Activated naive CD4-positive, alpha-beta T cell treated with anti-CD3 and anti-CD28 coated beads, Interleukin-2, amount 50 U/mL, for 72 hours (primary cell): ENCODE measurements around the gene ZDHHC17. TPM values are rescaled to one million over a fixed set of nuclear protein-coding genes. Genes with fewer than 3 reads are reported as not detected.

ENCODE experiments used
- ATAC-seq, 2 donors: fragments of 150-1000 bp; cut with Tn5 transposase; 2 replicates each; pipeline ENCODE4 v1.10.0; 2021; ENCODE audit warnings: mild to moderate bottlenecking in 2 of 2, moderate library complexity in 2 of 2
- DNase-seq, 2 donors: peaks; one replicate each; pipeline ENCODE4 v3.0.0; 2021 to 2022; ENCODE audit warnings: low spot score in 2 of 2
- H3K27ac Mint-ChIP-seq, 2 donors: one replicate each; pipeline ENCODE4 v1.8.0; 2022; ENCODE audit warnings: mild to moderate bottlenecking in 2 of 2, mixed read lengths in 2 of 2
- H3K36me3 Mint-ChIP-seq, 2 donors: one replicate each; pipeline ENCODE4 v1.8.0; 2022; ENCODE audit warnings: mixed read lengths in 2 of 2
- H3K9me3 Mint-ChIP-seq, 2 donors: one replicate each; pipeline ENCODE4 v1.8.0; 2022; ENCODE audit warnings: mixed read lengths in 2 of 2
- total RNA-seq, 2 donors: library from RNA; stranded (reverse); gene quantifications; one replicate each; pipeline ENCODE4 v1.2.3, GENCODE V29; 2022

The ZDHHC17 gene
- total RNA-seq, 2 donors from 2014 or later, result 33.8 to 42.4 TPM

- Mint-ChIP-seq H3K27ac (peak overlapping the region; percentile 8 to 65), H3K36me3 (peaks cover 0 to 10% of the 10 kb centered on the region in 2 donors), H3K9me3 (no peaks in the 10 kb centered on the region)
- DNase-seq (peak in 1 of 2 donors; percentile 9), ATAC-seq (peak; percentile 26 to 60)
Measured at GRCh38 chr12:76878099-76878898, 114.4 kb downstream of the ZDHHC17 start.

- Mint-ChIP-seq H3K36me3 (peaks cover 0 to 10% of the 10 kb centered on the region in 2 donors), H3K9me3 (no peaks in the 10 kb centered on the region), H3K27ac (peak within 1 kb of the TSS; percentile 8 to 65)
- ATAC-seq (peak; percentile 92 to 93), DNase-seq (peak; percentile 74 to 75)
Measured at GRCh38 chr12:76878899-76879709, 115.2 kb downstream of the ZDHHC17 start, which contains the start of gene CSRP2. Gene CSRP2 (minus strand): TSS chr12:76879019. CDS start chr12:76866260, 12,759 bp downstream.

GRCh38 chr12:76879710-76880518 lies 116.0 kb downstream of the ZDHHC17 start:
- H3K36me3 Mint-ChIP-seq, result peaks cover 0 to 10% of the 10 kb centered on the region in 2 donors
- H3K27ac Mint-ChIP-seq, result peak overlapping the region in 1 of 2 donors; percentile 56
- ATAC-seq (no peak), DNase-seq (no peak)
- no peaks in the 10 kb centered on the region for H3K9me3 Mint-ChIP-seq

GRCh38 chr12:76880519-76881023 lies 116.7 kb downstream of the ZDHHC17 start:
- H3K9me3 Mint-ChIP-seq, result no peaks in the 10 kb centered on the region
- ATAC-seq, result no peak
- H3K36me3 Mint-ChIP-seq, result peaks cover 0 to 10% of the 10 kb centered on the region in 2 donors
- no peak overlapping the region for H3K27ac Mint-ChIP-seq
- no peak for DNase-seq

- no peak for DNase-seq
- peaks cover 0 to 10% of the 10 kb centered on the region in 2 donors for H3K36me3 Mint-ChIP-seq
- no peak overlapping the region for H3K27ac Mint-ChIP-seq
- no peaks in the 10 kb centered on the region for H3K9me3 Mint-ChIP-seq
- ATAC-seq, result no peak
Measured at GRCh38 chr12:76881142-76881541, 117.2 kb downstream of the ZDHHC17 start.

- no peaks in the 10 kb centered on the region for H3K9me3 Mint-ChIP-seq
- no peak for ATAC-seq
- DNase-seq, result no peak
- peaks cover 0 to 5% of the 10 kb centered on the region in 2 donors for H3K36me3 Mint-ChIP-seq
- H3K27ac Mint-ChIP-seq, result no peak overlapping the region
Measured at GRCh38 chr12:76882367-76882766, 118.5 kb downstream of the ZDHHC17 start.

- no peak for ATAC-seq
- Mint-ChIP-seq H3K36me3 (peaks cover 0 to 4% of the 10 kb centered on the region in 2 donors), H3K9me3 (no peaks in the 10 kb centered on the region)
Measured at GRCh38 chr12:76883151-76883550, 119.2 kb downstream of the ZDHHC17 start.

GRCh38 chr12:76883811-76884210 lies 119.9 kb downstream of the ZDHHC17 start:
- ATAC-seq, result no peak
- peaks cover 0 to 4% of the 10 kb centered on the region in 2 donors for H3K36me3 Mint-ChIP-seq
- no peaks in the 10 kb centered on the region for H3K9me3 Mint-ChIP-seq
- H3K27ac Mint-ChIP-seq, result no peak overlapping the region
- DNase-seq, result no peak

More at GRCh38 chr12:76883151-76883550, 119.2 kb downstream of the ZDHHC17 start:
- no peak for DNase-seq
- no peak overlapping the region for H3K27ac Mint-ChIP-seq

GRCh38 chr12:76888775-76889174 lies 124.9 kb downstream of the ZDHHC17 start:
- Mint-ChIP-seq H3K27ac (no peak overlapping the region), H3K36me3 (no peaks in the 10 kb centered on the region), H3K9me3 (no peaks in the 10 kb centered on the region)
- no peak for DNase-seq
- ATAC-seq, result no peak

GRCh38 chr12:76890151-76891143 lies 126.5 kb downstream of the ZDHHC17 start:
- H3K36me3 Mint-ChIP-seq, result peaks cover 0 to 5% of the 10 kb centered on the region in 2 donors
- H3K9me3 Mint-ChIP-seq, result no peaks in the 10 kb centered on the region
- ATAC-seq (peak; percentile 50 to 83), DNase-seq (peak in 1 of 2 donors; percentile 46)
- peak overlapping the region in 1 of 2 donors; percentile 88 for H3K27ac Mint-ChIP-seq

- ATAC-seq, result peak in 1 of 2 donors; percentile 61
- H3K9me3 Mint-ChIP-seq, result no peaks in the 10 kb centered on the region
Measured at GRCh38 chr12:76891609-76892008, 127.7 kb downstream of the ZDHHC17 start.

GRCh38 chr12:76895796-76896195 lies 131.9 kb downstream of the ZDHHC17 start:
- H3K36me3 Mint-ChIP-seq, result peaks cover 0 to 5% of the 10 kb centered on the region in 2 donors
- H3K9me3 Mint-ChIP-seq, result no peaks in the 10 kb centered on the region
- H3K27ac Mint-ChIP-seq, result no peak overlapping the region
- ATAC-seq (no peak), DNase-seq (no peak)

More at GRCh38 chr12:76891609-76892008, 127.7 kb downstream of the ZDHHC17 start:
- Mint-ChIP-seq H3K36me3 (peaks cover 0 to 5% of the 10 kb centered on the region in 2 donors), H3K27ac (no peak overlapping the region)
- DNase-seq, result no peak

- DNase-seq (no peak), ATAC-seq (no peak)
- Mint-ChIP-seq H3K9me3 (no peaks in the 10 kb centered on the region), H3K36me3 (peaks cover 0 to 5% of the 10 kb centered on the region in 2 donors), H3K27ac (no peak overlapping the region)
Measured at GRCh38 chr12:76896274-76896673, 132.4 kb downstream of the ZDHHC17 start.

- H3K36me3 Mint-ChIP-seq, result peaks cover 0 to 5% of the 10 kb centered on the region in 2 donors
Measured at GRCh38 chr12:76898442-76898841, 134.5 kb downstream of the ZDHHC17 start.

GRCh38 chr12:76899522-76899921 lies 135.6 kb downstream of the ZDHHC17 start:
- DNase-seq (no peak), ATAC-seq (no peak)
- Mint-ChIP-seq H3K36me3 (no peaks in the 10 kb centered on the region), H3K9me3 (no peaks in the 10 kb centered on the region), H3K27ac (no peak overlapping the region)

More at GRCh38 chr12:76898442-76898841, 134.5 kb downstream of the ZDHHC17 start:
- Mint-ChIP-seq H3K9me3 (no peaks in the 10 kb centered on the region), H3K27ac (no peak overlapping the region)
- no peak for DNase-seq
- no peak for ATAC-seq
